ENCODE data around the gene TTC29.
A peak's percentile ranks its signal among the peaks of the same experiment; 100 is the strongest.

Gene TTC29, protein sequence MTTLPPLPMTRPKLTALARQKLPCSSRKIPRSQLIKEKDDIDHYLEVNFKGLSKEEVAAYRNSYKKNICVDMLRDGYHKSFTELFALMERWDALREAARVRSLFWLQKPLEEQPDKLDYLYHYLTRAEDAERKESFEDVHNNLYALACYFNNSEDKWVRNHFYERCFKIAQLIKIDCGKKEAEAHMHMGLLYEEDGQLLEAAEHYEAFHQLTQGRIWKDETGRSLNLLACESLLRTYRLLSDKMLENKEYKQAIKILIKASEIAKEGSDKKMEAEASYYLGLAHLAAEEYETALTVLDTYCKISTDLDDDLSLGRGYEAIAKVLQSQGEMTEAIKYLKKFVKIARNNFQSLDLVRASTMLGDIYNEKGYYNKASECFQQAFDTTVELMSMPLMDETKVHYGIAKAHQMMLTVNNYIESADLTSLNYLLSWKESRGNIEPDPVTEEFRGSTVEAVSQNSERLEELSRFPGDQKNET

DNA sequence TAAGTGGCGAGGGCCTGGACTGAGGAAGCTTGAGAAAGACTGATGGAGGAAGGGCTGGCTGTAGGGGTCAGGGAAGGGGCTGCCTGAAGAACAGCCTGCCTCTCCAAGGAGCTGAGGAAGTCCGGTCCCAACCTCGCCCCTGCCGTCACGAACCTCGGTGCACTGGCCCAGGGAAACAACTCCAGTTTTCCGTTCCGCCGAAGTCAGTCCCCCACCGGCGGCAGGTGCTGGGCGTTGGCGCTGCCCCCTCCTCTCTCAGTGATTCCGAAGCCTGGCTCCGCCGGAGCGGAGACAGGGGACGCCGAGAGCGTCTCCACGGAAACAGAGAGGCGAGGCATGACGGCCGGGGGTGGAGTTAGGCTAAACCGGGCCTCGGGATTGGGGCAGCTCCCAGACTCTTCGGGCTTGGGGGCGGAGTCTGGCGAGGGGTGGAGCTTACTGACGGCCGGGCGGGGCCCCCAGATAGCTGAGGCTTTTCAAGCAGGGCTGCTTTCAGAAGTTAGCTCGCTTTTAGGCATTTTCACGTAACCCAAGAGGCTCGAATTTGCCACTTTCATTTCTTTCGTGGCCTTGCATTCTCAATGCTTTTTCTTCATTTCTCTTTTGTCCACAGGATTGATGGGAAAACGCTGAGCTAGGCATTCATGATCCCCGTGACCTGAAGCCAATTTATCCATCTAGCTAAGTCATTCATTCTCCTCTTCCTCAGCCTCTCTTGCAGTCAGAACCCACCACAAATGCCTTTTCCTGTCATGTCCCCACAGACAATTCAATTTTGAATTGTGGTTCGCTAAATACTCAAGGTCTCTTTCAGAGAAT is at the start of gene TTC29:
TSS of gene TTC29 (minus strand) at position 309 of the 819 bp plus-strand sequence. CDS start 5,969 bp downstream, outside the sequence.
- in situ Hi-C loops (cut with MboI; ENCODE audit: low sequenced_read_pairs, unreplicated experiment): no loop called here

DNA sequence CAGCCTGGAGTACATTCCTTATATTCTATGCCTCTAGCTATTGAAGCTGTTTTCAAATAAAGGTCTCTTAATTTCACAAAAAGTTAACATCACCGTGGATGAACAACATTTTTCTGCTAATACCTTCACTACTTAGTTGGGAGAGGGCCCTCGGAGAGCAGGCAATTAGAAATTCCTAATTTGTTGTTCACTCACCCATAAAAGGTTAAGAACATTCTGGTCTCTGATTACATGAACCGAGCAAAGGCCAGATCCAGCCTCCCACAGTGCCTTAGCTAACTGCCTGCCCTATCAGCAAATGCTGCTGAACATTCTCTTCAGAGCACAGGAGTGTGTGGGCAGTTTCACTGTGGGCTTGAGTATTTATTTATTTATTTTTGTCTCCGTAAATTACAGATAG is 36.0 kb upstream of the TTC29 start:
- no peak for DNase-seq (ENCODE audit: low spot score)
- TF ChIP-seq, protein P1, sequence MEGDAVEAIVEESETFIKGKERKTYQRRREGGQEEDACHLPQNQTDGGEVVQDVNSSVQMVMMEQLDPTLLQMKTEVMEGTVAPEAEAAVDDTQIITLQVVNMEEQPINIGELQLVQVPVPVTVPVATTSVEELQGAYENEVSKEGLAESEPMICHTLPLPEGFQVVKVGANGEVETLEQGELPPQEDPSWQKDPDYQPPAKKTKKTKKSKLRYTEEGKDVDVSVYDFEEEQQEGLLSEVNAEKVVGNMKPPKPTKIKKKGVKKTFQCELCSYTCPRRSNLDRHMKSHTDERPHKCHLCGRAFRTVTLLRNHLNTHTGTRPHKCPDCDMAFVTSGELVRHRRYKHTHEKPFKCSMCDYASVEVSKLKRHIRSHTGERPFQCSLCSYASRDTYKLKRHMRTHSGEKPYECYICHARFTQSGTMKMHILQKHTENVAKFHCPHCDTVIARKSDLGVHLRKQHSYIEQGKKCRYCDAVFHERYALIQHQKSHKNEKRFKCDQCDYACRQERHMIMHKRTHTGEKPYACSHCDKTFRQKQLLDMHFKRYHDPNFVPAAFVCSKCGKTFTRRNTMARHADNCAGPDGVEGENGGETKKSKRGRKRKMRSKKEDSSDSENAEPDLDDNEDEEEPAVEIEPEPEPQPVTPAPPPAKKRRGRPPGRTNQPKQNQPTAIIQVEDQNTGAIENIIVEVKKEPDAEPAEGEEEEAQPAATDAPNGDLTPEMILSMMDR (IDR thresholded peaks at IDR 0.05; ENCODE audit: borderline replicate concordance, control extremely low read depth, extremely low read depth, insufficient read depth, missing control alignments): no peak
- in situ Hi-C loops (cut with MboI; ENCODE audit: low sequenced_read_pairs, unreplicated experiment): no loop called here

More for the DNA sequence above, at the start of gene TTC29:
- TF ChIP-seq, protein P1 (IDR thresholded peaks at IDR 0.05; ENCODE audit: borderline replicate concordance, control extremely low read depth, extremely low read depth, insufficient read depth, missing control alignments): no peak
- peak; percentile 89 for DNase-seq (ENCODE audit: low spot score)

DNA sequence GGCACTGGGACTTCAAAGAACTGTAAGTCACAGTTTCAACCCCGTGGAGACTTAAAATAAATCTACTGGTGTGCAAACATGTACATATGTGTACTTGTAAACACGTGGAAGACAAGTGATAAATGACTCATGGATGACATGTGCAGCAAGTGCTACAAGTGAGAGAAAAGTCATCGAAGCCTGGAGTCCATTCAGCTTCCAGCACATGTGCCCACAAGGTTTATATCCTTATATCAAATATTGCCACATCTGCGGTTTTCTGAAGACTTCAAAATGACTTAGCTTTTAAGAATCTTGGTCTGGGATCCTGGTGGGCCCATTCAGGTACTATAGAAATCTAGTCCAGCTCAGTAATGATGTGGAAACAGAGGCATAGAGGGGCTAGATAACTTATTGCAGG is 33.0 kb upstream of the TTC29 start:
- TF ChIP-seq, protein P1 (IDR thresholded peaks at IDR 0.05; ENCODE audit: borderline replicate concordance, control extremely low read depth, extremely low read depth, insufficient read depth, missing control alignments): no peak
- no peak for DNase-seq (ENCODE audit: low spot score)
- in situ Hi-C loops (cut with MboI; ENCODE audit: low sequenced_read_pairs, unreplicated experiment): no loop called here

DNA sequence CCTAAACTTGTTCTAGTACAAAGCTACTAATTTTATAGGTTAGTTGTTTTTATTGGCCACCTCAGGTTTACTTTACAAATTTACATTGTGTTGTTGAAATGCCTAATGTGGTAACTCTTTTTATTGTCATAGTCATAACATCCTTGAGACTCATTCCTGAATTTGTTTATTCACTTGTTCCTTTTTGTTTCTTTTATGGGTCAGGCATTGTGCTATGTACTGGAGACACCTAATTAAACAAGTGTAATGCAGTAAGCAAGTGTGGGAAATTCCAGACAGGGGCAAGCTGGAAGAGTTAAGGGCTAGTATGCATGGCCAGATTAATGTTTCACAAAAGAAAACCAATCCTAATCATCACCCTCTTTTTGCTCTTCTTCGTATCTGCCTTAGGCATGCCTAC is 30.5 kb upstream of the TTC29 start:
- DNase-seq (ENCODE audit: low spot score): no peak
- in situ Hi-C loops (cut with MboI; ENCODE audit: low sequenced_read_pairs, unreplicated experiment): no loop called here
- TF ChIP-seq, protein P1 (IDR thresholded peaks at IDR 0.05; ENCODE audit: borderline replicate concordance, control extremely low read depth, extremely low read depth, insufficient read depth, missing control alignments): no peak

DNA sequence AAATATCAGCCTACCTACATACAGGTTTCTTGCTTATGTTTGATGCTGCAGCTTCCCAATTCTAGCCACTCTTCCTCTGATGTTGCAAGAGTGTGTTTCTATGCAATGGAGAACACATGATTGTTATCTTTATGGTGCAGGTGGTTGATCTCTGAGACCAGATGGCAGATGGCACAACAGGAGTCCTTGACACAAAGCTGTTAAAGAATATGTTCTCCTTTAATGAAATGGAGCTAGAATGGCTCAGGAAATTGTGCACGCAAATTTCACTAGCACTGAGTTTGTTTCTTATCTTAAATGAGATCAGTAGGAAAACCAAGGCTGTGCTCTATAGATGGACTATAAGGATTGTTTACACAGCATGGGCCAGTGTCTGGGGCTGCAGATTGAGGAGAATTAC is 29.9 kb upstream of the TTC29 start:
- TF ChIP-seq, protein P1 (IDR thresholded peaks at IDR 0.05; ENCODE audit: borderline replicate concordance, control extremely low read depth, extremely low read depth, insufficient read depth, missing control alignments): no peak
- DNase-seq (ENCODE audit: low spot score): no peak
- in situ Hi-C loops (cut with MboI; ENCODE audit: low sequenced_read_pairs, unreplicated experiment): no loop called here

DNA sequence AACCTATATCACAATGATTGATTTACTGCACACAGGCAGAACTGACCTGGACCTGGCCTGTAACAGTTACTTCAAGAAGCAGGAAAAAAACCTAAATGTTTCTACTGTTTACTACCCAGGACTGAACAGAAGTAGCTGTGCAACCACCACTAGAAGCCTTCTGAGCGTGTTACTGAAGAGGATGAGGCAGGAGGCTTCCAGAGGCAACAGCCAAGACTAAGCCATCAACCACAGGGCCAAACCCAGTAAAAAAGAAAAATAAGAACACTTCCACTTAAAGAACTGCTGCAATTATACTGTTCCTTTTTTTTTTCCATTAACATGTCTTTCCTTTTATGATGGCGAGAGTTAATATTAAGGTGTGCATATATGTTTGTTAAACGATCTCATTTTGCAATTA is 29.4 kb upstream of the TTC29 start:
- TF ChIP-seq, protein P1 (IDR thresholded peaks at IDR 0.05; ENCODE audit: borderline replicate concordance, control extremely low read depth, extremely low read depth, insufficient read depth, missing control alignments): no peak
- in situ Hi-C loops (cut with MboI; ENCODE audit: low sequenced_read_pairs, unreplicated experiment): no loop called here
- no peak for DNase-seq (ENCODE audit: low spot score)
